GM12801 (cell line): ENCODE results near the gene PLBD2.

Experiments used
- TF ChIP-seq, protein P1 (sequence below): IDR thresholded peaks from one replicate; pipeline ENCODE4 v1.5.1; 2011; ENCODE audit warnings: control low read depth; ENCODE audit not compliant: insufficient read length; ENCODE audit errors: extremely low read depth

Gene PLBD2

DNA sequence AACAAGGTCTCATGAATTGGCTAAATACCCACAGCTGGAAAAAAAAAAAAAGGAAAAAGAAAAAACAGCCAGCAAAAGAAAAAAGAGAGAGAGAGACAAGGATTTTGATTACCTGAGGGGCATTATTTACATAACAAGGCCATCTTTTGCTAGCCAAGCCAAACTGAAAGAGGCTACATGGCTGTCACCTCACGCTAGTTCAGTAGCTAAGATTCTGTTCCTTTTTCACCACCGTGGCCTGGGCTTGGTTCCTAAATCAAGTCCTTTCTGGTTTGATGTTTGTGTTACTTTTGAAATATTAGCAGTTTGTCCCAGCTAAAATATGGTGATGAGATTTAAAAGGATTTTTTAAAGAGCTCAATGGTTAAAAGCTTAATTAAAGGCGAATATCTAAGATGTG lies 47.3 kb downstream of the PLBD2 start:
- TF ChIP-seq, protein P1, sequence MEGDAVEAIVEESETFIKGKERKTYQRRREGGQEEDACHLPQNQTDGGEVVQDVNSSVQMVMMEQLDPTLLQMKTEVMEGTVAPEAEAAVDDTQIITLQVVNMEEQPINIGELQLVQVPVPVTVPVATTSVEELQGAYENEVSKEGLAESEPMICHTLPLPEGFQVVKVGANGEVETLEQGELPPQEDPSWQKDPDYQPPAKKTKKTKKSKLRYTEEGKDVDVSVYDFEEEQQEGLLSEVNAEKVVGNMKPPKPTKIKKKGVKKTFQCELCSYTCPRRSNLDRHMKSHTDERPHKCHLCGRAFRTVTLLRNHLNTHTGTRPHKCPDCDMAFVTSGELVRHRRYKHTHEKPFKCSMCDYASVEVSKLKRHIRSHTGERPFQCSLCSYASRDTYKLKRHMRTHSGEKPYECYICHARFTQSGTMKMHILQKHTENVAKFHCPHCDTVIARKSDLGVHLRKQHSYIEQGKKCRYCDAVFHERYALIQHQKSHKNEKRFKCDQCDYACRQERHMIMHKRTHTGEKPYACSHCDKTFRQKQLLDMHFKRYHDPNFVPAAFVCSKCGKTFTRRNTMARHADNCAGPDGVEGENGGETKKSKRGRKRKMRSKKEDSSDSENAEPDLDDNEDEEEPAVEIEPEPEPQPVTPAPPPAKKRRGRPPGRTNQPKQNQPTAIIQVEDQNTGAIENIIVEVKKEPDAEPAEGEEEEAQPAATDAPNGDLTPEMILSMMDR, result no peak

DNA sequence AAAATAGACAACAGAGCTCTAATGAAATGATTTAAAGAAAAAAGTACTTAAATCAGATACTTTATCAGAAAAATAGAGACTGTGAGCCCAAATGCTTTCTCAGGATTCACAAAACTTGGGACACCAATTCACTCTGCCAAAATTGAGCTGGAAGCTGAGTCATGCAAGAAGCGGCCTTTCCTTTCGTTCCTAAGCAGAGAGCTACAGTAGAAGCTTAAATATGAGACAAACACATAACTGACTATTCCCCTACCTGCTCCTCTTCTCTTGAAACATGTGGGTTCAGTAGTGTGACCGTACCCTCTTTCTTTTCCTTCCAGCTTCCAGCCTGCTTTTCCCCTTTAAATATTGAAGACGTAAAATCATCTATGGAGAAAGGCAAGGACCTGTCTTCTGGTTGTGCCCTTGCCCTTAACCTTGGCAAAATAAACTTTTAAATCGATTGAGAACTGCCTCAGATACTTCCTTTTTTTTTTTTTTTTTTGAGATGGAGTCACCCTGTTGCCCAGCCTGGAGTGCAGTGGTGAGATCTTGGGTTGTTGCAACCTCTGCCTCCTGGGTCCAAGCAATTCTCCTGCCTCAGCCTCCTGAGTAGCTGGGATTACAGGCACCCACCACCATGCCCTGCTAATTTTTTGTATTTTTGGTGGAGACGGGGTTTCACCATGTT lies 49.7 kb downstream of the PLBD2 start:
- TF ChIP-seq, protein P1, result no peak

DNA sequence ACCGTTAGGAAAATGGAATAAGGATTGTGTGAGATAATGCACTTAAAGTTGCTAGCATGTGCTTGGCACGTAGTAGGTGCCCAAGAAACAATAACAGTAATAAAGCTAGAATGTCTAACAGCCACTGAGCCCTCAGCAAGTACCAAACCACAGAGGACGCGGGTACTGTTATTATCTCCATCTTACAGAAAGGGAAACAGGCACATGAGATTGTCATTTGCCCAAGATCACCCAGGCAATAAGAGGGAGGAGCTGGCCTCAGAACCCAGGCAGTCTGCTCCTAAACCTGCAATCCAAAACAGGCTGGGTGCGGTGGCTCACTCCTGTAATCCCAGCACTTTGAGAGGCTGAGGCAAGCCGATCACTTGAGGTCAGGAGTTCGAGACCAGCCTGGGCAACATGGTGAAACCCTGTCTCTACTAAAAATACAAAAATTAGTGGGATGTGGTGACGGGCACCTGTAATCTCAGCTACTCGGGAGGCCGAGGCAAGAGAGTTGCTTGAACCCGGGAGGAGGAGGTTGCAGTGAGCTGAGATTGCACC lies 50.4 kb downstream of the PLBD2 start:
- TF ChIP-seq, protein P1, result no peak

DNA sequence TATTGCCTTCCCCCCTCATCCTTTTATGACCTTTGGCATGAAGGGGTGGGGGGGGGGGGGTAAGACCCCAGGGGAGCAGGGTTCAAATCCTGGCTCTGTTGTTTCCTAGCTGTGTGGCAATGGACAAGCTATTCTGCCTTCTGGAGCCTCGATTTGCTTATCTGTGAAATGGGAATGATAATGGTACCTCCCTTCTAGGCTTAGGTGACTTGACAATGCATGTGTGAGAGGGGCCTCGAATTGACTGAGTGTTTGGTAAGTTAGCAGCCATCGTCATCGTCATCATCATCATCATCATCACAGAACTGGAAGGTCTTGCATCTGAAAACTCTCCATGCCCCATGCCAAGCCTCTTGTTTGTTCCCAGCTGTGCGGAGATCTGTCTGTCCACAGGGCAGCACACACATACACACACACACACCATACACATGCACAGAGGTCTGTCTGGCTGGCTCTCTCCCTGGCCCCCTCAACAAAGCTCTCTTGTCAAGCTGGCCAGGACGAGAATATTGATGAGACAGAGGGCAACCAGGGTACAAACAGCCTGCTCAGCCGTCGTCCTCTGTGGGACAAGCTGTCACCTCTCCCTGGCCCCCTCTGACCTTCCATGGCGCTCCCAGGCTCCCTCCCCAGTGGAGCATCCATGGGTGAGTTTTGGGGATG lies 51.2 kb downstream of the PLBD2 start:
- TF ChIP-seq, protein P1, result no peak

DNA sequence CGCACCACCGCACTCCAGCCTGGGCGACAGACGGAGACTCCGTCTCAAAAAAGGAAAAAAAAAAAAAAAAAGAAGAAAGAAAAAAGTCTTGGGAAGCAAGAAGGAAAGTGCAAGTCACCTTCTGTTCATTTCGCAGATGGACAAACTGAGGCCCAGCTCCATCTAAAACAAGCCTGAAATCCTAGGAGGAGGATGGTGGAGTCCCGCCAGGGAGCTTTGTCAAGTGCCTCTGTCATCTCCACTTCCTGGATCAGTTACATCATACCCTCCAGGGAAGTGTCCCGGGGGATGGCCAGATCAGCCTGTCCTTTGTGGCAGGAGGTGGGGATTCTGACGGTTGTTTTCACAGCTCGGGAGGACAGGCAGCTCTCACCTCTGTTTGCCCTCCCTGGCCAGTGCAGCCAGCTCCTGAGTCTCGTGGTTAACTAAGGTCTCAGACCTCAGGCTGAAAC lies 55.1 kb downstream of the PLBD2 start:
- TF ChIP-seq, protein P1, result no peak

DNA sequence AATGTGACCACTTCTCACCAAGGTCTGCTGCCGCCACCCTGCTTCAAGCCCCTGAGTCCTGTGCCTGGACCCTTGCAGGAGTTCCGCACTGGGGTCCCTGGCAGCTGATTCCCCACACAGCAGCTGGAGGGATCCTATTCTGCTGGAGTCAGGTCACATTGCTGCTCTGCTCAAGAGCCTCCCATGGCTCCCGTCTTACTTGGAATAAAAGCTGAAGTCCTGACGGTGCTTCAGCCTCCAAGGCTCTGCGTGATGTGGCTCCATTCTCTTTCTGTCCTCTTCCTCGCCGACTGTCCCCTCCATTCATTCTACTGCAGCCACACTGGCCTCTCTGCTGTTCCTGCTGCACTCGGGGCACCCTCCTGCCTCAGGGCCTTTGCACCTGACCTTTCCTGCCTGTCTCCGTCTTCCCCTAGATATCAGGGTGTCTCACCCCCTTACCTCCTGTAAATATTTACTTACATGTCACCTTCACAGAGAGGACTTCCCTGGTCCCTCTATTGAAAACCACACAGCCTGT lies 56.2 kb downstream of the PLBD2 start:
- TF ChIP-seq, protein P1, result no peak

DNA sequence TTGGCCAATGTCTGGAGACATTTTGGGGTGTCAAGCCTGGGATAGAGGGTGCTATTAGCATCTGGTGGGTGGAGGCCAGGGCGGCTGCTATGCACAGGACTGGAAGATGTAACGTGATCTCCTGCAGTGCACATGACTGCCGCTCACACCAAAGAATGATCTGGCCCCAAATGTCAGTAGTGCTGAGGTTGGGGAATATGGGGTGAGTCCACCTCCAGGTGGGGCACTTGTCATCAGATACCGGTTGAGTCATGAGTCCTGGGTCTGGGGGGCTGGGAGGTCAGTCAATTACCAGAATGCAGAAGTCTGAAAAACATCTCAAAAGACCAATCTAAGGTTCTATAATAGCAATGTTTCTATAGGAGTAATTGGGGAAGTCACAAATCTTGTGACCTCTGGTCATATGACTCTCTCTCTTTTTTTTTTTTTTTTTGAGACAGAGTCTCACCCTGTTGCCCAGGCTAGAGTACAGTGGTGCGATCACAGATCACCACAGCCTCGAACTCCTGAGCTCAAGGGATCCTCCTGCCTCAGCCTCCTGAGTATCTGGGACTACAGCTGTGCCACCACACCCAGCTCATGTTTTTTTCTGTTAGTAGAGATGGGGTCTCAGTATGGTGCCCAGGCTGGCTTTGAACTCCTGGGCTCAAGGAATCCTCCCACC lies 57.8 kb downstream of the PLBD2 start:
- TF ChIP-seq, protein P1, result no peak
